Neural progenitor cell (in vitro differentiated cells): ENCODE data around the gene AK5.

Source experiments
- CTCF ChIP-seq: fragments of 200-600 bp; sonication (generic); IDR thresholded peaks from 2 replicates; pipeline ENCODE4 v1.5.1; 2017; ENCODE audit warnings: antibody characterized with exemption, mild to moderate bottlenecking
- EZH2phosphoT487 ChIP-seq: fragments of 200-600 bp; sonication (generic); IDR thresholded peaks from 2 replicates; pipeline ENCODE4 v1.6.1; 2017; ENCODE audit warnings: antibody characterized with exemption

DNA sequence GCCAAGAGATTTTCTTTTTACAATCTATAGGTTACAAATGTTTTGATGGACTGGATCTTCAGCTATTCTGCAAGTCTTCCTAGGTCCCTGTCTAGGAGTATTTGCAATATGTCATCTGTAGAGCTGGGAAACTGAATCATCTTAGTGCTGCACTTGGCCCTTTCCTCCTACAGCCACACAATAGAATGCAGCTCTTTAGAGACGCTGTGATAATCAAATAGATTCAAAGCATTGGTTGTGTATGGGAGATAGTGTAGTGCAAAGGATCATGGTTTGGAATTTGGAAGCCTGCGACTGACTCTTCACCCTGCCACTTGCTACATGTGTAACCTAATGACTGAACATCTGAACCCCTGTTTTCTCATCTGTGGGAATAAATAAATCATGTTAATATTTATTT lies 93.7 kb downstream of the AK5 start:
- TF ChIP-seq CTCF = no peak
- no peak for TF ChIP-seq EZH2phosphoT487
